Measurements from ENCODE around the gene CPVL.

CPVL gene

DNA sequence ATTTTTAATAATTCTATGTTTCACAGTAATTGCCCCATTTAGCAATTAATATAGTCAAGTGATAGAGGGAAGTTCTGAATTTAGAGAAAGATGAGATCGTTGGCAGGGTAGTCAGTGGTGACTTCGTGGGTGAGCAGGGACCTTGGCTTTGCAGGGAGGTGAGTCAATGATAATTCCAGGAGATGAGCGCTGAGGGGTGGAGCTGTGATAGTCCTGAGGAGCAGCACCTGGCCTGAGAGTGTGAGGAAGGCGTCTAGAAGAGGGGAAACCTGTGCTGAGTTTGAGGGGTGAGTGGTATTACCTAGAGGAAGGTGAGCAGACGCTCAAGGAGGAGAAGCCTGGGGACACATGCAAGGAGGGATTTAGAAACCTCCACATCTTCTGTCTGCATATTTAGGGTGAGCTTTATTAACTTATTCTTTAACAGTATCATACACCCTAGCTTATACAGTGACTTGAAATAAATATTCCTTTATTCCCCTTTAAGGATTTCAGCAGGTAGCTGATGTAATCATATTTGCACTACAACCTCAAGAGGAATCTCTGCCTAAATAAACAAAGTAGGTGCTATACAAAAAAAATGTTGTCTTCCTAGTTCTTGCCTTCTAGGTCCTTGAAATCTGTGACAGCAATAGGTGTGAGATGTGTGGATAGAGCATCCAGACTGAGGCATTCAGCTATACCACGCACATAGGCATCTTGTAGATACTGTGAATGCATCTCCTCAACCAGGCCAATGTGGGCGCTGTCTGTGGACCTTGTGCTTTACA lies 186.1 kb downstream of the CPVL start:
- no peak for DNase-seq

GRCh38 chr7:28958980-28959347 lies 187.4 kb downstream of the CPVL start:
- no peak for DNase-seq

DNA sequence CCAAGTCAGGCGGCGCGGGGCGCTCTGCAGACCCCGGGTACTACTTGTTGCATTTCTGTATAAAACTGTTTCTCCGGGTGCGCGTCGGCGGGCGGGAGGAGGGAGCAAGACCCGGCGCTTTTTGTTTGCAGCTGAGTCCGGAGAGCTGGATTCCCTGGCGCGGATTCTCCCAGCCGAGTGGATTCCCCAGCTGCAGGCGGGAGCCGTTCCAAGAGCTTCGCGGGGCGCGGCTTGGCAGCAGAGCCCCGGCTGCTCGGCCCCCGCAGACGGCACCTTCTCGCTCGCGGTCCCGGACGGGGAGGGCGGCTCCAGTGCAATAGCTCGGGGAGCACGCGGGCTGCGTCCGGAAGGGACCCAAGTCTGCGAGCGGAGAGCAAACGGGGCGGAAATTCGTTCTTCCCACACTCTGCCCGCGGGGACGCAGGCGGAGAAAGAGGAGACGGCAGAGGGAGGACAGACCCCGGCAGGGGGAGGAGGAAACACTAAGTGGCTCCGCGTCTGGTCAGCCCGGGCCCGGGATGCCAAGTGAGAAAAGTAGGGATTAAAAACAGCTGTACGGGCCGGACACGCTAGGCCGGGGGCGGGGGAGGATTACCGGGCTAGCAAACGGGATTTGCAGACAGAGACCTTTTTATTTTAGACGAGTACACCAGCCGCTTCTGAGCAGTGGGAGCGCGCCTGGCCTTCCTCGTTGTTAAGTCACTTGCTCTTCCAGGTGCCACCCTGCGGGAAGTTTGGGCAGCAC lies 187.9 kb downstream of the CPVL start, which contains the start of gene TRIL:
Gene TRIL, minus strand, starts transcription at position 96 of the 745 bp plus-strand sequence. CDS start 284 bp downstream, outside the sequence.
- DNase-seq = no peak

DNA sequence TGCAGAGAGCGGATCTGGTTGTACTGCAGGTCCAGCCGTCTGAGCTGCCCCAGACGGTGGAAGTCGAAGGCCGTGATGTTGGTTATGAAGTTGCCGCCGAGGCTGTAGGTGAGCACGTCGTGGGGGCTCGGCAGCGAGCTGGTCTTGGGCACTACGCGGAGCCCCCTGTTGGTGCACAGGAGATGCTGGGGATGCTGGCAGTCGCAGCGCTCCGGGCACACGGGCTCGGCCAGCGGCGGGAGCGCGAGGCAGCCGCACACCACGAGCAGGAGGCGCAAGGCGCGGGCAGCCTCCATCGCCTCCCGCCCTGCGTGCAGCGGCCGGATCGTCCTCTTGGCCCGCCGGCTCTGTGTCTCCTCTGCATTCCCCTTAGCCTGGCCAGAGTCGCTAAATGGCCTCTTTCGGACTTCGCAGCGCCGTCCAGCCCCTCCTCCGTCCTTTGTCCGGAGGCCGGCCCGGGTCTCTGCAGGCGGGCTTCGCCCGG lies 188.5 kb downstream of the CPVL start:
- no peak for DNase-seq

- DNase-seq = peak; percentile 6
These were observed 189.1 kb downstream of the CPVL start for GRCh38 chr7:28957064-28957750.

DNA sequence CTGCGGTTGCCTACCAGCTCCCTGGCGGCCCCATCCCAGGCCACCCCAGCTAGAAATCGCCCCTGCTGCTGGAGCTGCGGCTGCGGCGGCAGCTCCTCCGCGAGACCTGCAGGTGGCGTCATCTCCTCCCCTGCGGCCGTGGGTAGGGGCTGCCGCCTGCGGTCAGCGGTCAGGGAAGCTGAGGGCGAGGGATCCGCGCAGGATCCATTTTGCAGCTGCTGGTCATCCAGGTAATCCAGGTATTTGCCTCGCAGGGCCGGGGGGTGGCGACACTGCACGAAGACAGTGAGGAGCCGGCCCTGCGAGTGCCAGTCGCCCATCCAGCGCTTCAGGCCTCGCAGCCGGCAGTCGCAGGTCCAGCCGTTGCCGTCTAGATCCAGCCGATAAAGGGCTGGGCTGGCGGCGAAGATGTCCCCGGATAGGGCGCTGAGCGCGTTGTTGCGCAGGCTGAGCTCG lies 189.7 kb downstream of the CPVL start:
- DNase-seq = peak; percentile 26

DNA sequence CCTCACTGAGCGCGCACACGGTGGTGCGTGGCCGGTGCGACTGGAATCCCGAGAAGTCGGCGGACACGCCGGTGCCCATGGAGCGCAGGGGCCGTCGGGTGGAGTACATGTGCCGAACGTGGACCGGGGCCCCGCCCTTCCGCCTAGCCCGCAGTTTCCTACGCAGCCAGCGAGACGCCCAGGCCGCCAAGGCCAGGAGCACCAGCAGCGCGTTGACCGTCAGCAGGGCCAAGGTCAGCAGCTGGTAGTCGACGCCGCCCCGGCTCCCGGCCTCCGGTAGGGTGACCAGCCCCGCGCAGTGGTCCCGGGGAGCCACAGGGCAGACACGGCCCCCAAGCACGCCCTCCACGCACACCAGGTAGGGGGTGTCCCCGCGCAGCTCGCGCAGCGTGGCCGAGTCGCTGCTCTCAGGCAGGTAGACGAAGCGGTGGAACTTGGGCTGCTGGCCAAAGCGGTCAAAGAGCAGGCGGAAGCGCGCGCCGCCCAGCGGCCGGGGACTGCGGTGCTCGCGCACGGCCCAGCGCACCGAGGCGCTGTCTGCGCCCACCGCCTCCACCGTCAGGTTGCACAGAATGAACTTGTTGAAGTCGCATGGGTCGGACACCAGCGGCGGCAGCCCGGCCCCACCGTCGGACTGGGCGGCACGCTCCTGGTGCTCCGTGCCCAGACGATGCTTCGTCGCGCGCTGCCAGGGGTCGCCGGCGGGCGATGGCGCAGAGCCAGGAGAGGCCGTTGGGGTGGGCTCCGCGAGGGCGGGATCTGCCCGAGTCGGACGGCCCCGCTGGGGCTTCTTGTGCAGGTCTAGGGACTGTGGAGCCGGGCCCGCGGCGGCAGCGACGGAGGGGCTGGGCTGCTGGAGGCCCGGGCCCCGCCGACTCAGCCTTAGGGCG lies 190.4 kb downstream of the CPVL start:
- DNase-seq = peak; percentile 28

- DNase-seq = no peak
These were observed 191.0 kb downstream of the CPVL start for GRCh38 chr7:28955356-28955717.

- no peak for DNase-seq
These were observed 191.4 kb downstream of the CPVL start for GRCh38 chr7:28954946-28955345.

GRCh38 chr7:28954471-28954870 lies 191.9 kb downstream of the CPVL start:
- DNase-seq = no peak

DNA sequence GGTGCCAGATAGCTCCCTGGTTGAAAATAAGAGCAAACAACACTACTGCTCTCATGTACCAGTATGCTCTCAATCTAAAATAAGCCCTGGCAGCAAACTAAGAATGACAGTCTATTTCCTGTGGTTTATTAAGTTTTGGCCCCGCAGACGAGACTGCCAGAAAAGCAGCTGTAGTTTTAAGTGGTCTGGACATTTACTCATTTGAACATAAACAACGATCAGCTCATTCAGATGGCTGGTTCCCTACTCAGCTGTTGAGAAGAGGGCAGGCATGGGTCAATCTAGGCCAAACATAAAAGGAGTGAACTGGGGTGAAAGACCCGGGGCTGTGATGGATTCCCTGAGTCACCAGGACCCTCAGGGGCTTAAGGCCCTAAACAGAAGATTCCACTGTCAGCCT lies 192.7 kb downstream of the CPVL start:
- DNase-seq = no peak

Data from activated CD4-positive, alpha-beta T cell treated with anti-CD3 and anti-CD28 coated beads, Interleukin-10, Interleukin-2, amounts not matched to agents 100 ng/mL and 50 ng/mL, durations not matched to agents 16 hours and 8 hours (primary cell).